ENCODE measurements around the gene UXT.

- TF ChIP-seq CTCF (IDR thresholded peaks at IDR 0.05) (no peak), POLR2AphosphoS5 (IDR thresholded peaks at IDR 0.05) (no peak), POLR2A (IDR thresholded peaks at IDR 0.05) (no peak)
Observed at GRCh38 chrX:47621851-47622250, 37.1 kb downstream of the UXT start.
